Subcutaneous adipose tissue (tissue), 4 donors: Measurements from ENCODE around the gene PARP11. TPM values are rescaled to one million over a fixed set of nuclear protein-coding genes. Genes with fewer than 3 reads are reported as not detected.

ENCODE experiments used
- CTCF ChIP-seq: fragments of 450-650 bp; IDR thresholded peaks from one replicate; pipeline ENCODE4 v1.5.1; 2016; ENCODE audit warnings: low read depth, mild to moderate bottlenecking, control low read depth, antibody characterized with exemption, moderate library complexity
- total RNA-seq, 4 donors: library from RNA; depleted of rRNA; stranded (reverse); fragments of >200 nt; gene quantifications; one replicate each; pipeline ENCODE4 v1.1.0, GENCODE V29; 2016

PARP11 gene
- total RNA-seq, 4 donors from 2014 or later = 5.3 to 10.3 (median 8.6) TPM

DNA sequence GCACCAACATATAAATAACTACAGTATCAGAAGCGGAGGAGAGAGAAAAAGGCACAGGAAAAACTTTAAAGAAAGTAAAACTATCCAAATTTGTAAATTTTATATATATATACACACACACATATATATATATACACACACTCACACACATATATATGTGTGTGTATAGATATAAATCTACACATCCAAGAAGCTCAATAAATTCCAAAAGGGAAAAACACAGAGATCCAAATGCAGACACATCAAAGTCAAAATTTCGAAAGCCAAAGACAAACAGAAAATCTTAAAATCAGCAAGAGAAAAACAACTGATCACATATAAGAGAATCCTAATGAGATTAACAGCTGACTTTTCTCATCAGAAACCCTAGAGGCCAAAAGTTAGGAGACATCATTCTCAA, 37.3 kb downstream of the PARP11 start:
- no peak for TF ChIP-seq CTCF

DNA sequence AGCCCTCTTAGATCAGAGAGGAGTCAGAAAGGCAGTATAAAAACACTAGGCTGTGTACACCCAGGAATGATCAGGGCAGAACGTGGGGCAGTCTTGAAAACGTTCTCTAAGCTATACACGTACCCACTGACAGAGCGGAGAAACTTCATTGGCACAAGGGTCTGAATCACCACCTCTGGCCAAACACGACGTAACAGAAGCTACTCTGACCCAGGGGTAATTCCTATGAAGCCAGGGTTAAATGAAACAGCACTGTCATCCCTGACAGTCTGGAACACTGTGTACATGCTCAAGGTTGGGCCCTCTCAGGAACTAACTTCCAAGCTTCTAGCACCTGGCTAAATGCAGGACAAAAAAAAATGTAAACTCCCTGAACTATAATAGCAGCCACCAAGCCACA, 38.4 kb downstream of the PARP11 start:
- TF ChIP-seq CTCF = no peak

- TF ChIP-seq CTCF = no peak
These were observed 39.4 kb downstream of the PARP11 start for GRCh38 chr12:3833670-3834310.

- TF ChIP-seq CTCF = no peak
These were observed 40.5 kb downstream of the PARP11 start for GRCh38 chr12:3832738-3833137.

DNA sequence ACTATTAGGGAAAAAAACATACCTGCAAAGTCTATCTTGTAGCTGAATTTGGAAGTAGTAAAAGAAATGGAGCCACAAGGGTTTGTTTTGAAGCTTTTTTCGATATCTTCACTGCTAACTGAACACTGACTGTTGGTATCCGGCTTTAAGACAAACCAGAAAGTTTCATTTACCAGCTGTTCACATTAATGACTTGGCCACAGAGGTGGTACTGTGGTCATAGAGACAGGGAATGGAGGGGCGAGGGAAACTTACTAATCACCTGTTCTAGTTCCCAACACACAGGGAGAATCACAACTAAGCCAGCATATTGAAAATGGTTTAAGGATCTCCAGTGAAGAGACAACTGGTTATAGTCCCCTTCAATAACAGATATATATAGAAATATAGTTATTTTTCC, 44.3 kb downstream of the PARP11 start:
- TF ChIP-seq CTCF = no peak

DNA sequence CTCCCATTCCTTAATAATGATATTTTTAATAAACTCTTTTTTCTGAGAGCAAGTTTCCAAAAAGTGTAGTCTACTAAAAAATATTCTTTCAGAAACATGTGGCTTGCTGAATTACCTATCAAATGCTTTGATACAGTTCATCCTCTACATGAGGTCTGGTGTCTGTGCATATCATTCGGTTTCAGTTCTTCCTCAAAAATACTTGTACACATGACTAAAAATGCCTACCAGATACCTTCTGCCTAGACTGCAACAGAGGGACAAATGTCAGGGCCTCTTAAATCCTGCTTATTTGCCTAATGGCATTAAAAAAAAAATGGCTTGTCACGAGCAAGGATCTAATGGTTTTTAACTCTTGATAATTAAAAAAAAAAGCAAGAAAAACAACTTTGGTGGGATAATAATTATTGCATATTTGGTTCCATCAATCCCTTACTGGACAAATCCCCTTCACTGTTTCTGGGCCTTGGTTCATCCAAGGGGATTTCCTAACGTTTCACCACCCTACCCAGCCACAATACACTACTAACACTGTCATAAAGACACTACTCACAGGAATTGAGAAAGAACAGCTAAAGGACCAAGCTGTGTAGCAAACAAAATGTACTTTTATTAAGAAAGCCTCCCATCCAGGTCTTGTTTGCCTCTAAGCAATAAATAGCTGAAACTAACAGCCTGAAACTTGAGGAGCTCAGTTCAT, 45.7 kb downstream of the PARP11 start:
- no peak for TF ChIP-seq CTCF

GRCh38 chr12:3821441-3821840, 51.8 kb downstream of the PARP11 start:
- TF ChIP-seq CTCF = no peak
